Measurements from ENCODE around the gene METTL21C.

Gene METTL21C

DNA sequence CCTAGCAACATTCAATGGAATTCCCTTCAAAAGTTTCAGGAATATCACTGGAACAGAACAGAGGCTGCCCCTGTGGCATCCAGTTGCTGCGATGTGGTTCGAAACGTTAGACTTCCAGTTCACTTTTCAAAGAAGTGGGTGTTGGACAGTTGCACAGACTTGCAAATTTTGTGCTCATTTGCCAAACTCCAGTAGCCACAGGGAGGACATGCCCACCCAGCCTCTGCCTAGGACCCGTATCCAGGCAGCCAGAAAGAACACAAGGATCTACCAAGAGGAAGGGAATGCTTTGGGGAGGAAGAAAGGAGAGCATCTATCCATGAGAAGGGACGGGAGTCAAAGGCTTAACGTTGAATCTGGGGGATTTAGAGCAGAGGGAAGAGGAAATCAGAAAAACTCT lies at the start of gene METTL21C:
Gene METTL21C, minus strand, starts transcription at position 108 of the 400 bp plus-strand sequence. CDS start 546 bp downstream, outside the sequence.
- TF ChIP-seq, protein P1, sequence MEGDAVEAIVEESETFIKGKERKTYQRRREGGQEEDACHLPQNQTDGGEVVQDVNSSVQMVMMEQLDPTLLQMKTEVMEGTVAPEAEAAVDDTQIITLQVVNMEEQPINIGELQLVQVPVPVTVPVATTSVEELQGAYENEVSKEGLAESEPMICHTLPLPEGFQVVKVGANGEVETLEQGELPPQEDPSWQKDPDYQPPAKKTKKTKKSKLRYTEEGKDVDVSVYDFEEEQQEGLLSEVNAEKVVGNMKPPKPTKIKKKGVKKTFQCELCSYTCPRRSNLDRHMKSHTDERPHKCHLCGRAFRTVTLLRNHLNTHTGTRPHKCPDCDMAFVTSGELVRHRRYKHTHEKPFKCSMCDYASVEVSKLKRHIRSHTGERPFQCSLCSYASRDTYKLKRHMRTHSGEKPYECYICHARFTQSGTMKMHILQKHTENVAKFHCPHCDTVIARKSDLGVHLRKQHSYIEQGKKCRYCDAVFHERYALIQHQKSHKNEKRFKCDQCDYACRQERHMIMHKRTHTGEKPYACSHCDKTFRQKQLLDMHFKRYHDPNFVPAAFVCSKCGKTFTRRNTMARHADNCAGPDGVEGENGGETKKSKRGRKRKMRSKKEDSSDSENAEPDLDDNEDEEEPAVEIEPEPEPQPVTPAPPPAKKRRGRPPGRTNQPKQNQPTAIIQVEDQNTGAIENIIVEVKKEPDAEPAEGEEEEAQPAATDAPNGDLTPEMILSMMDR (IDR thresholded peaks at IDR 0.05): no peak
- DNase-seq (ENCODE audit: low spot score): no peak
- no peak within 1 kb of the TSS for H3K27ac ChIP-seq
- H3K4me3 ChIP-seq: no peak within 1 kb of the TSS

DNA sequence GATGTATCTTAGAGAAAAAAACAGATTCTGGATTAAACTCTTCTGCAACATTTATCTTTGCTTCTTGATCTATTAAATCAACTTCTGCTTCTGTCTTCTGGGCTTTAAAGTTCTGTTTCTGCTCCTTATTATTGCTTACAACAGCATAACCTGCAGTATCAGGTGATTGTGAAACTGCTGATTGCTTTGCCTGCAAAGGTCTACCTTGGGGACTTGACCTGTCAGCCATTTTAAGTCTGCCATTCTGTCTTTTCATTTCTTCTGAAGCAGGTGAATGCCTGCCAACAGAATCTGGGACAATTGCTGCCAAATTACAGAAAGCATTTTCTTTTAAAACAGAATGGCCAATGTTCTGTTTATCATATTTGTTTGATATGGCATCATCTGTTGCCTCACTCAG lies 47.7 kb upstream of the METTL21C start:
- TF ChIP-seq, protein P1 (IDR thresholded peaks at IDR 0.05): no peak
- H3K27ac ChIP-seq: no peak overlapping the region
- DNase-seq (ENCODE audit: low spot score): no peak
- H3K4me3 ChIP-seq: no peak overlapping the region

DNA sequence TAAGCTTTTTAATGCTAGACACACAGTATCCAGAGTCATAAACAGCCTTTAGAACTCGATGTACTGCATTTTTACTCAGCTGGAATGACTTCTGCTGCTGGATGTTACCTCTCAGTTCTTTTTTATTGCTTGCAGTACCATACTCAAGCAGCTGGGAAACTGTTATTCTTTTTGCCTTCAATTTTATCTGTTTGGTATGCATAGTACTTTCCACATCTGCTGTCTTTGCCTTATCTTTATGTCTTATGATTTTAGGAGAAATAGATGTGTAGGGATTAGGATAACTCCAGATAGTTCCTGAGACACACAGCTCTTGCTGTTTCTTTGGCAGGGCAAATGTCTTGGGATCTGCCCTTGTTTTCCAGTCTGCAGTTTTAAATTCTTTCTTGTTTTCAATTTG lies 47.3 kb upstream of the METTL21C start:
- TF ChIP-seq, protein P1 (IDR thresholded peaks at IDR 0.05): no peak
- H3K27ac ChIP-seq: no peak overlapping the region
- H3K4me3 ChIP-seq: no peak overlapping the region
- no peak for DNase-seq (ENCODE audit: low spot score)

DNA sequence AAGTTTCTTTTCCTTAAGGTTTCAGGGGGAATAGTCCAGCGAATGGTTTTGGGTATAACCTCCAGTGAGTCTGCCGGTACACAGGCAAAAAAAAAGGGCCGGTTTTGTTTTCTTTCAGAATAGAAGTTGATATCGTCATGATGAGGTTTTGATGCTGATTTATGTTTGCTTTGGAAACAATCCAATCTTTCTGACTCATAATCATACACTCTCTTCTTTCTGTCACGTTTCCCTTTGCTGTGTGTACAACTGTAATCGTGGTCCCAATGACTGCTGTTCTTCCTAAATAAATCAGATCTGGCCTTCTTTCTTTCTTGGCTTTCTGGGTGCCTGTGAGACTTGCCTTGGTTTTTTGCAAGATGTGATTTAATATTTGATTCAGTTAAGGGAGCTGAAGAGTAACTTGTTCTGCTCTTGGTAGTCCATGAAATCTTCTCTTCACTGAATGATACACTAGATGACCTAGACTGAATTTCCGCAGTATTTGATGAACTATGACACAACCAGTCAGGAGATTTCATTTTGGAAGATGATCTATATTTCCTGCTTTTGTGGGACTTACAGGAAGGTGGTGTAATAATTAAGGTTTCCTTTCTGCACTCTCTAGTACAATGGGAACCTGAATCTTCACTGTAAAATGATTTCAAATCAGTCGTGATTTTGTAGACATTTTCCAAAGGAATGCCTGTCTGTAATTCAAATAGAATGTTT lies 34.9 kb upstream of the METTL21C start:
- Histone ChIP-seq H3K27ac (no peak overlapping the region), H3K4me3 (no peak overlapping the region)
- TF ChIP-seq, protein P1 (IDR thresholded peaks at IDR 0.05): no peak
- DNase-seq (ENCODE audit: low spot score): no peak

DNA sequence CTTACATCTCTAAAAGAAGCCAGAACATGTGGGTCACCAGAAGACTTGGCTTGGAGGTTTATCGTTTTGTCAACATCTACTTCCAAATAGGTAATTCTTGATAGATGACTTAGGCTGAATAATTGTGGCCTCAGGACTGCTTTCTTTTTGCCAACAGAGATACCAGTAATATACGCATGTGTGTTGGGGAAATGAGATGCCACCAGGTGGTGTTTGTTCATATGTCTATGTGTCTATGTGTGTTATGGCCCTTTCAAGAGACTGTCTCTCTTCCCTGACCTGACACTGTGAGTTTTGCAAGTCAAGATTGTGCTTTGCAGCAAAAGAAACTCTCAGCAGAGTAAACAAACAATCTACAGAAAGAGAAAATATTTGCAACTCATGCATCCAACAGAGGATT lies 31.6 kb upstream of the METTL21C start:
- H3K4me3 ChIP-seq: no peak overlapping the region
- no peak for DNase-seq (ENCODE audit: low spot score)
- no peak overlapping the region for H3K27ac ChIP-seq
- TF ChIP-seq, protein P1 (IDR thresholded peaks at IDR 0.05): no peak

DNA sequence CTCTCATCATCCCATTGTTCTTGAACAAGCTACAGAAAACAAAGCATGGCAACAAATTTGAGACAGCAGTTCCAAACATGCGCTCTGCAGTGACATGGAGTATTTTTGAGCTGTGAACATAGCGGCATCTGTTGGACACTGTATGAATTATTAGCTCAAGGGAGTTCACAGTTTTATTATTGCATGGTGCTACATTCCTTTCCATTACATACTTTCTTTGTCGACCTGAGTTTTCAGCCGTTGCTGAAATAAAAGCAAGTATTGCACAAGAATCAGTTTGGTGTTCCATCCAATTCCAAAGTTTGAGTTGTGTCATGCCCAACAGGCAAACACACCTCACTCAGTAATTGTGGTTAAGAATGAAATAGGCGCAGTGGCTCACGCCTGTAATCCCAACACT lies 30.1 kb upstream of the METTL21C start:
- TF ChIP-seq, protein P1 (IDR thresholded peaks at IDR 0.05): no peak
- DNase-seq (ENCODE audit: low spot score): no peak
- no peak overlapping the region for H3K27ac ChIP-seq
- no peak overlapping the region for H3K4me3 ChIP-seq

DNA sequence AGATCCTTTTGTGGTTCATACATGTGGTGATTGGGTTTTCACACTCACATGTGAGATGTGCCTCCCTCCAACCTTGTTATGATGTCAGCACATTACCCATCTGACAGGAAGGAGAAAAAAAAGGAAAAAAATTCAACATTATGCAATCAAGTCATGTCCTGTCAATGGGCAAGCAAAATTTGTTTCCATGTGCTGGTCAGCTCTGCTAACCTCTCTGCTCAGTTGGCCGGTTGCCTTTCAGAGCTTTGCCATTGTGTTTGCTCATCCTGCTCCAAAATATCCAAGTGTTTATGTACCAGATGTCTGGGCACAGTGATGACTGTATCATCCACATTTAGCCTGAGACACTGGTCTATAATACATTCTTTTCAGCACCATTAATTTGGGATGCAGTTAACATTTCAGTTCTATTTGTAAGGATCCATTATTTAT lies 27.0 kb upstream of the METTL21C start:
- TF ChIP-seq, protein P1 (IDR thresholded peaks at IDR 0.05): no peak
- DNase-seq (ENCODE audit: low spot score): no peak
- Histone ChIP-seq H3K27ac (no peak overlapping the region), H3K4me3 (no peak overlapping the region)

Measured in coronary artery (tissue), 2 donors.